NOMO-1 (cell line): ENCODE results near the gene ZSCAN29.
A peak's percentile ranks its signal among the peaks of the same experiment; 100 is the strongest.

Source experiments
- DNase-seq, 2 experiments: peaks; one replicate each; lab custom pipeline; 2025; ENCODE audit not compliant: unreplicated experiment in 2 of 2; lab: John Stamatoyannopoulos, UW

ZSCAN29 gene

DNA sequence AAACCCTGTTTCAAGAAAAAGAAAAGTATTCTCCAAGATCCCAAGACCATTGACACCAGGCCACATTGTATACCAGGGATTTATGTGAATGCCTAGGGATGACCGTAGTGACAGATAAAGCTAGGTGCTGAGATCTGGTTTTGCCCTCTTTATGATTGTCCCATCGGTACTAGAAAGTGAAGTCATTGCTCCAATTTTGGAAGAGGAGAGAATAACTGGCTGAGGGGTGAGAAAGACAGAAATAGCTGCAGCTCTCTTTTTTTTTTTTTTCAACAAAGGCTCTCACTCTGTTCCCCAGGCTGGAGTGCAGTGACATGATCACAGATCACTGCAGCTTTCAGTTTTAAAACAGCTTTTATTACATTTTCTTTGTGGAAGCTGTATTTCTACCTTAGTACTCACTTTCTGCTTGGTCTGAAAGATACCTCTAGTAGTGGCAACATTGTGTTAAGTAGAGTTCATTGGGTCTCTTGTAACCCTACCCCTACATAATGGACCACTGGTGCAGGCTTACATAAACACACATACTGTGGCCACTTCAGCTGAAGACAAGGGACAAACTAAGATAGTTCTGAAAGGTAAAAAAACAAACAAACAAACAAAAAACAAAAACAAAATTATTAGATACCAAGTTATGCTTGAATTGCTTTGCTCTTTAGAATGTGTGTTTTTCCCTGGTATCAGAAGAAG, 18.0 kb downstream of the ZSCAN29 start:
- DNase-seq, result no peak

GRCh38 chr15:43347114-43347513, 23.7 kb downstream of the ZSCAN29 start:
- DNase-seq, result no peak

GRCh38 chr15:43346305-43346704, 24.5 kb downstream of the ZSCAN29 start:
- DNase-seq, result no peak

DNA sequence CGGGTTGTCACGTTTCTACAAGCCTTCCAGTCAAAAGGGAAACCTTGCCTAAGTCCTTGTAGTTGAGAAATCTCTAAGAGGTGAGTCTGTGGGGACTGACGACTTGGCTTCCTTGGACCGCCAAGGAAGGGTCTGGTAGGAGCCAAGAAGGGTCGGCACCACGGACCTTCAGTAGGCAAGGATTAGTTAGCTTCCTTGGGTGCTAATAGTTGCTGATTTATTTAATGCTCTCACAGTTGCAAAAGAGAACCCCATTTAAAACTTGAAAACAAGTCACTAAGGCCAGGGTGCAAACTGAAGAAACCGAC, 40.1 kb downstream of the ZSCAN29 start:
- peak in 1 of 2 experiments; percentile 44 for DNase-seq

DNA sequence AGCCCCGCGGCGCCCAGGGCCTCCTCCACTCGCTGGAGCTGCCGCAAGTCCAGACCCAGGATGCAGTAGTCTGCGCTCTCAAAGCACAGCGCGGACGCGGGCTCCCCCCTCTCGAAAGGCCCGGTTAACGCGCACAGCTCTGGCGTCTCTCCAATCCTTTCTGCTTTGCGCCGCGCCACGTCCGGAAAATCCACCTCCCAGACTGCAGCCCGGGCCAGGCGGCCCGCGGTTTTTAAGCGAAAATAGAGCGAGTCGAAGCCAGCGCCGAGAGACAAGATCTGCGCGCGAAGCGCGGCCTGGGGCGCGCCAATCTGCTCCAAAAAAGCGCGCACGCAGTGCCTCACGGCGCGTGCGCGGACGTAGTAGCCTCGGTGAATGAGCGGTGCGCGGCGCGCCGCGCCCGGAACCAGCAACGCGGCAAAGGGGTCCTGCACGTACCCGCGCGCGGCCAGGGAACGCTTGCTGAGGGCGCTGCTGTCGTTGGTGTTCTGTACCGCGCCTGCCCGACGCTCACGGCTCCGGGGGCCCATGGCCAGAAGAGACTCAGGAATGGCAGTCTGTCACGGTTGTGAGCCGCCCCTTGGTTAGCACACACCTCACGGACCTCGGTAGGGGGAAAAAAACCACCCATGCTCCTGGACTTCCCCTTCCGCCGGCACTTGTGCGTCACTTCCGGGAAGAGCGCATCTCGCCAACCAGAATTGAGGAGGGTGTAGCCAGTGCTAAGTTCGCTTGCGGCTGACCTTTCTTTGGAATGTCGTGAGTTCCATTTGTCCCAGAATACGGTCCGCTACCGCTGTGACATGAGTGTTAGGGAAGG, 40.7 kb downstream of the ZSCAN29 start, which contains the start of gene LCMT2:
Gene LCMT2, minus strand, starts transcription at position 614 of the 820 bp plus-strand sequence. Its CDS starts 84 bp downstream, at position 530.
- DNase-seq, result peak; percentile 82 to 89

- DNase-seq, result no peak
Measured at GRCh38 chr15:43329217-43329959, 41.5 kb downstream of the ZSCAN29 start.

DNA sequence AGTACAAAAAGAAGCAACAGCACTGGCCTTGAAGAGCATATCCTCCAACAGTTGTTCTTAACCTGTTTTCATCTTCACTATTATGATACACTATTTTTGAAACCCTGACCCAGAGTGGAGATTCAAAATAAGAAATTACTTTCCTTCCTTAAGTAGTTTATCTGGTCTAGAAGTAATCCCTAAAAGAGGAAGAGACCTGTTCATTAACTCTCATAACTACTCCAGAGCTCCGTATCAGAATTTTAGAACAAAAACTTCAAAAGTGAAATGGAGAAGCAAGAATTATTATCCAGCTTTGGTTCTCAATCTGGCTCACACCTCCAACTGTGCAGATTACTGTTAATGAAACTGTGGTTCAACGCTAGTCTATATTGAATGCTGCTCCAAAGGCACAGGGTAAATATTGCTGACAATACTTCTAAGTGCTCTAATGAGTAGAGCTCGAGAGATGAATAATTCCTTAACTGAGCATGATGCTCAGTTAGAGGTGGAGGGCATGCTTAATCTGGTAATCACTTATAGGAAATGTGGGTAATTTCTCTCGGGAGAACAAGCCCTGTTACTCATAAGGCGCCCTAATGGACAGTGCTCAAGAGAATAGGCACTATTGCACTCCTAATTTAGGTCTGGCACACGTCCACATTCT, 45.7 kb downstream of the ZSCAN29 start:
- DNase-seq, result no peak

GRCh38 chr15:43318990-43319771, 51.7 kb downstream of the ZSCAN29 start:
- DNase-seq, result no peak

- no peak for DNase-seq
Measured at GRCh38 chr15:43317566-43318184, 53.2 kb downstream of the ZSCAN29 start.

GRCh38 chr15:43316971-43317346, 53.9 kb downstream of the ZSCAN29 start:
- no peak for DNase-seq

GRCh38 chr15:43316016-43316970, 54.5 kb downstream of the ZSCAN29 start:
- no peak for DNase-seq

- no peak for DNase-seq
Measured at GRCh38 chr15:43314171-43314570, 56.7 kb downstream of the ZSCAN29 start.

DNA sequence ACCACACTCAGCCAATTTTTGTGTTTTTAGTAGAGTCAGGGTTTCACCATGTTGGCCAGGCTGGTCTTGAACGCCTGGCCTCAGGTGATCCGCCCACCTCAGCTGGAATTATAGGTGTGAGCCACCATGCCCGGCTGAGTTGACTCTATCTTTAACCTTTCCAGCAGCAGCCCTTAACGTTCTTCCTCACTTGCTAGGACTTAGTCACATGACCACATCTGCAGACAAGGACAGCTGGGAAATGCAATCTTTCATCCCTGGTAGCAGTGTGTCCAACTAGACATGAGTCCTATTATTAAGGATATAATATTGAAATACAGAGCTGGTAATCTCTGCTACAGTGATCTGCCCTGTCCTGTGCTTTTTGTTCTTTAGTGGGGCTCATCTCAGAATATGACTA, 58.5 kb downstream of the ZSCAN29 start:
- DNase-seq, result no peak
